GM06990 (cell line): ENCODE results near the gene PAEP.

Experiments used
- DNase-seq: peaks from one replicate; pipeline ENCODE4 v3.0.0-alpha.2; 2011; ENCODE audit not compliant: insufficient read length; ENCODE audit errors: extremely low read depth
- H3K27me3 ChIP-seq: replicated peaks from 2 replicates; pipeline ENCODE4 v1.6.0; 2011; ENCODE audit warnings: low read length; ENCODE audit not compliant: control insufficient read depth, insufficient read depth
- H3K36me3 ChIP-seq: 2 replicates; pipeline ENCODE4 v1.5.1; 2011; ENCODE audit warnings: low read length; ENCODE audit not compliant: control insufficient read depth, insufficient read depth
- H3K4me3 ChIP-seq: replicated peaks from 2 replicates; pipeline ENCODE4 v1.5.1; 2011; ENCODE audit warnings: low read depth, mild to moderate bottlenecking, control low read depth, low read length
- TF ChIP-seq, protein P1 (sequence below): IDR thresholded peaks from 2 replicates; pipeline ENCODE4 v1.5.1; 2011; ENCODE audit warnings: low read length, control low read depth, mild to moderate bottlenecking, inconsistent platforms; ENCODE audit not compliant: insufficient read depth, poor library complexity, severe bottlenecking

PAEP gene

DNA sequence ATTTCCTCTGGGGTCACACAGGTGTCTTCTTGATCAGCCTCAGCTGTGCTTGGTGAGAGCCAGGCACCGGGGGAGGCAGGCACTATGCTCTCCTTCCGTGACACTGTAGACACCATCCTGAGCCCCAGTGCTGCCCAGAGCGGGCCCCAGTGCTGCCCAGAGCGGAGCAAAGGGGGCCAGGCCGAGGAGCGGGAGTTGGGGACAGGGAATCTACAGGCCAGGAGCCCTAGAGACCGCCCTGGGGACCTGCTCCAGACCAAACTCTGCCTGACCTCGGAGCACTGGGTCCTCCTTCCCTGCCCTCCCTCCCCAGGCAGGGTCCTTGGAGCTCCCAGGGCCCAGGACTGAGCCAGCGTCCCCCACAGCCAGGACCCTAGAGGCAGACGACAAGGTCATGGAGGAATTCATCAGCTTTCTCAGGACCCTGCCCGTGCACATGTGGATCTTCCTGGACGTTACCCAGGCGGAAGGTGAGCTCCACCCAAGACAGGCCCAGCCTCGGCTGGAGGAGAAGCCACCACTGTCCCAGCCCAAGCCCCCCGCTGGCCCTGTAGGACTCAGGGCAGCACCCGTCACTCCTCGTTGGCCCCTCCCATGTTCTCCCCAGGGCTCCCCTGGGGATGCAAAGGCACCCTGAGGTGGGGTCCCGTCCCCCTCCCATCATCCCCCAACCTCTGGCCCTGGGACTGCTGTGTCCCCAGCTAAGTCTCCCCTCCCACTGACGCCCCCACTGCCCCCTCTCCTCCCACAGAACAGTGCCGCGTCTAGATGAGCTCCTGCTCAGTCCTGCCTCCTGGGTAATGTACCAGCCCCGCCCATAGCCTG lies 30.2 kb downstream of the PAEP start:
- Histone ChIP-seq H3K27me3 (no peaks in the 10 kb centered on the region), H3K36me3 (no peaks in the 10 kb centered on the region), H3K4me3 (no peak overlapping the region)
- TF ChIP-seq, protein P1, sequence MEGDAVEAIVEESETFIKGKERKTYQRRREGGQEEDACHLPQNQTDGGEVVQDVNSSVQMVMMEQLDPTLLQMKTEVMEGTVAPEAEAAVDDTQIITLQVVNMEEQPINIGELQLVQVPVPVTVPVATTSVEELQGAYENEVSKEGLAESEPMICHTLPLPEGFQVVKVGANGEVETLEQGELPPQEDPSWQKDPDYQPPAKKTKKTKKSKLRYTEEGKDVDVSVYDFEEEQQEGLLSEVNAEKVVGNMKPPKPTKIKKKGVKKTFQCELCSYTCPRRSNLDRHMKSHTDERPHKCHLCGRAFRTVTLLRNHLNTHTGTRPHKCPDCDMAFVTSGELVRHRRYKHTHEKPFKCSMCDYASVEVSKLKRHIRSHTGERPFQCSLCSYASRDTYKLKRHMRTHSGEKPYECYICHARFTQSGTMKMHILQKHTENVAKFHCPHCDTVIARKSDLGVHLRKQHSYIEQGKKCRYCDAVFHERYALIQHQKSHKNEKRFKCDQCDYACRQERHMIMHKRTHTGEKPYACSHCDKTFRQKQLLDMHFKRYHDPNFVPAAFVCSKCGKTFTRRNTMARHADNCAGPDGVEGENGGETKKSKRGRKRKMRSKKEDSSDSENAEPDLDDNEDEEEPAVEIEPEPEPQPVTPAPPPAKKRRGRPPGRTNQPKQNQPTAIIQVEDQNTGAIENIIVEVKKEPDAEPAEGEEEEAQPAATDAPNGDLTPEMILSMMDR, result no peak
- no peak for DNase-seq

DNA sequence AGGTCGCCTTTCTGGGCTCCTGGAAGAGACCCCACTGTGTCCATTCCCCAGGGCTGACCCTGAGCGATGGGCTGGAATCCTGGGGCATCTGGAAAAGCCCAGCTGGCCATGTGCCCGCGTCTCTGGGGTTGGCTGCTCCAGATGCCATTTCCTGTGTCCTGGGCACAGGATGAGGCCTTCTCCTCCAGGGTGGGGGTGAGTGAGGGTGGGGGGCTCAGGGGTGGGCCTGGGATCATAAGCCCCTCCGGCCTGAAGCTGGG lies 30.7 kb downstream of the PAEP start:
- H3K27me3 ChIP-seq, result no peaks in the 10 kb centered on the region
- TF ChIP-seq, protein P1, result no peak
- no peak for DNase-seq
- no peak overlapping the region for H3K4me3 ChIP-seq
- H3K36me3 ChIP-seq, result no peaks in the 10 kb centered on the region

DNA sequence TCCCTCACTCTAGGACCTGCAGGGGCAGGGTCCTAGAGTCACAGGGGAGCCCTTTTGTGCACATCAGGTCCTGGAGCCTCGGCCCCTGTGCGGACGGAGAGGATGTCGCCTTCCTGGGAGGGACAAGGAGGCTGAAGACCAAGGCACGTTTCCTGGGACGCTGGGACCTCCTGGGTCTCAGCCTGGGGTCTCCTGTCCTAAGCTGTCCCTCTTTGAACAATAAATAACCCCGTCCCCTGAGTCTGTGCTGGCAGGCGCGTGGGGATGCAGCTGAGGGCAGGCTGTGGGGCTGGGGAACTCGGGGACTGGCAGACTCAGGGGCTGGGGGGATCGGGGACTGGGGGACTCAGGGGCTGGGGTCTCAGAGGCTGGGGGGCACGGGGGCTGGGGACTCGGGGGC lies 31.1 kb downstream of the PAEP start:
- TF ChIP-seq, protein P1, result no peak
- Histone ChIP-seq H3K36me3 (no peaks in the 10 kb centered on the region), H3K4me3 (no peak overlapping the region), H3K27me3 (no peaks in the 10 kb centered on the region)
- DNase-seq, result no peak

DNA sequence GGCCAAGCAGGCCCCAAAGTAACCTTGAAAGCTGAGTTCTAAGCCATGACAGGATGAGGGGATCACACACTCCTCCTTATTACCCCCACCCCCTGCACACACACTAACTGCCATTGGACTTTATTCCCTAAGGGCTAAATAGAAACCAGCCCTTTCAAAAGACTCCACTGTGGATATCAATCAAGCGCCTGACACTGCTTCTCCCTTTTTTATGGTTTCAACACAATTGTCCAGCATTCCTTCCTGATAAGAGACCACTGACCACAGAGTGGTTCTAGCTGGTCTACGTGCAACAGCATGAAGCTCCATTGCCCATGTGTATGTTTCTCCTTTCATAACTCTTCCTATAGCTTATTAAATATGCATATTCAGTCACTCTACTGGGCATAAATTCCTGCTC lies 34.7 kb downstream of the PAEP start:
- no peaks in the 10 kb centered on the region for H3K36me3 ChIP-seq
- TF ChIP-seq, protein P1, result no peak
- no peaks in the 10 kb centered on the region for H3K27me3 ChIP-seq
- DNase-seq, result no peak
- H3K4me3 ChIP-seq, result no peak overlapping the region

DNA sequence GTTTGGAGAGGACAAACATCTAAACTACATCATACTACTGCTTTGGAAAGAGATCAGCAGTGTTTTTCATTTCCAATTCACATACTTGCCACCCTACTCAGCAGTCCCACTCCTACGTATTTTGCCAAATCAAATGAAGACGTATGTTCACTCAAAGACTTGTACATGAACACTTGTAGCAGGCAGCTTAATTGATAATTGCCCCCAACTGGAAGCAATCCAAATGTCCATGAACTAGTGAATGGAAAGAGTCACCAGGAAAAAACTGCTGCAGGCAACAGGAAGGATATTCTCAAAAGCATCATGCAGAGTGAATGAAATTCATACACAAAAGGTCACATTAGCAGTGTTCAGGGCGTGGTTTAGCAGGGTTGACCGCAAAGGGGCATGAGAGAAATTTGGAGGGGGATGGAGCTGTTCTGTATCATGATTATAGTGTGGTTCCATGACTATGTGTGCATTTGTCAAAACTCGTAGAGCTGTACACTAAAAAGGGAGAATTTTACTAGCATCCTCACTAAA lies 38.8 kb downstream of the PAEP start:
- DNase-seq, result no peak
- no peaks in the 10 kb centered on the region for H3K36me3 ChIP-seq
- TF ChIP-seq, protein P1, result no peak
- no peaks in the 10 kb centered on the region; the same call in 1 of the 2 replicates for H3K27me3 ChIP-seq
- no peak overlapping the region for H3K4me3 ChIP-seq

DNA sequence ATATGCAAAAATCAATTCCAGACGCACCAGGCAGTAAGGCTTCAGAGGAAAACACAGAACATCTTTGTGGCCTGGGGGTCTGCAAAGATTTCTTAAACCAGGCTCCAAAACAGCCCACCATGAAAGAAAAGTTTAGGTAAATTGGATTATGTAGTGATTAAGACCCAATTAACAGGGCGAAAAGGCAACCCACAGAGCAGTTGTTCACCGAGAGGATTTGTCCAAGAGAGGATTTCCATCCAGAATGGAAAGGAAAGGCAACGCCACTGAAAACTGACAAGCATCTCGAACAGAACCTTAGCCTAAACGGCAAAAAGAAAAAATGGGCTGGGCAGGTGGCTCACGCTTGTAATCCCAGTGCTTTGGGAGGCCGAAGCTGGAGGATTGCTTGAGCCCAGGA lies 40.4 kb downstream of the PAEP start:
- TF ChIP-seq, protein P1, result no peak
- Histone ChIP-seq H3K36me3 (no peaks in the 10 kb centered on the region), H3K27me3 (no peaks in the 10 kb centered on the region; the same call in 1 of the 2 replicates), H3K4me3 (no peak overlapping the region)
- DNase-seq, result no peak
